ENCODE measurements around the gene ATF1.
"Not testable (repeated sequence)": the region's sequence is repeated elsewhere in the genome, so short reads cannot be mapped to it uniquely, and the experiment has no call there.

ATF1 gene

DNA sequence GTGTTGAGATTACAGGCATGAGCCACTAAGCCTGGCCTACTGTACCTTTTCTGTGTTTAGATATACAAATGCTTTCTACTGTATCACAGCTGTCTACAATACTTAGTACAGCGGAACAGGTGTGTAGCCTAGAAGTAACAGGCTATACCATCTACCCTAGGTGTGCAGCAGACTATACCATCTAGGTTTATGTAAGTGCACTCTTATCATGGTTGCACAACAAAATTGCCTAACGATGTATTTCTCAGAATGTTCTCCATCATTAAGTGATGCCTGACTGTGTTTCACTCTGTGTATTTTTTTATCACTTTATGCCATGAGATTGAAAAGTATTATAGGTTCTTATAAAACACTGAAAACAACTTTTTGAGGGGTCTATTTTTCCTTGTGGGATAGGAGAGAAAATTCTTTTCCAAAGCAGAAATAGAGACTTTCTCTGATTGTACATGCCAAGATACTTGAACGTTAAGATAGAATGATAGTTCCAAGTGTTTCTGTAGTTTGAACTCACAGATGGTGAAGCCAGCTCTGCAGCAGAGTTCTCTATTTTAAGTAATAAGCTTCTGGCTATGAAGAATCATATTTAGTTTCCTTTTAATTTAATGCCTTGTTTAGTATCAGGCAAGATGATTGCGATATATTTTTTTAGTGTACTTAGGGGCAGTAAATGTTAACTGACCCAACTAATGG, 95.9 kb downstream of the ATF1 start:
- no peak for DNase-seq (ENCODE audit: low read depth in 3 of 3)

DNA sequence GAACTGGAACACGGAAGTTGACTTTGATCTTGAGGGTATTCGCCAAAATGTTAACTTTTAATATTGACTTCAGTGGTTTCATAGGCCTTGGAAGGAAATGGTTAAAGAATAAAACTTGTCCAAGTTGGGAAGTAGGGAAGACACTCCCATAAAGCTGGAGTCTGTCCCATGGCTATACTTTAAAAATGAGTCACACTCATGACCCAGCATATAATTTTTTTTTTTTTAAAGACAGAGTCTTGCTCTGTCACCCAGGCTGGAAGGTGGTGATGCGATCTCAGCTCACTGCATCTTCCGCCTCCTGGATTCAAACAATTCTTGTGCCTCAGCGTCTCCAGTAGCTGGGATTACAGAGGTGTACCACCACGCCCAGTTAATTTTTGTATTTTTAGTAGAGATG, 98.4 kb downstream of the ATF1 start:
- no peak for DNase-seq (ENCODE audit: low read depth in 3 of 3)

DNA sequence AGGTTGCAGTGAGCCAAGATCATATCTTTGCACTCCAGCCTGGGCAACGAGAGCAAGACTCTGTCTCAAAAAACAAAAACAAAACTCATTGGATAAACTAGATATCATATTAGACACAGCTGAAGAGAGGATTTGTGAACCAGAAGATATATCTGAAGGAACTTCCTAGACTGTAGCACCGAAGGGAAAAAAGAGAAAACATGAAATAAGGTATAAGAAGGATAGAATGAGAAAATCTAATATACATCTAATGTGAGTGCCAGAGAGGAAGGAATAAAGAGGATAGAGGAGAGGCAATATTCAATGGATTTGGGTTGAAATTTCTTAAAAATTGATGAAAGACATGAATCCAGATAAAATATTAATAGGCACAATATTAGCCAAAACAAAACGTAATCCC, 101.4 kb downstream of the ATF1 start:
- no peak for DNase-seq (ENCODE audit: low read depth in 3 of 3)

DNA sequence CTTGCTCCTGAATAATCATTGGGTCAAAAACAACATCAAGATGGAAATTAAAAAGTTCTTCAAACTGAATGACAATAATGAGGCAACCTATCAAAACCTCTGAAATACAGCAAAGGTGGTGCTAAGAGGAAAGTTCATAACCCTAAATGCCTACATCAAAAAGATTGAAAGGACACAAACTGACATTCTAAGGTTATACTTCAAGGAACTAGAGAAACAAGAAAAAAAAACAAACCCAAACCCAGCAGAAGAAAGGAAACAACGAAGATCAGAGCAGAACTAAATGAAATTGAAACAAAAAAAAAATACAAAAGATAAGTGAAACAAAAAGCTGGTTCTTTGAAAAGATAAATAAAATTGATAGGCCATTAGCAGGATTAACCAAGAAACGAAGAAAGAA, 105.0 kb downstream of the ATF1 start:
- DNase-seq (ENCODE audit: low read depth in 3 of 3), result not testable (repeated sequence)
